Transverse colon (tissue), 4 donors: ENCODE measurements around the gene RPF1. TPM values are rescaled to one million over a fixed set of nuclear protein-coding genes. Genes with fewer than 3 reads are reported as not detected.

Experiments
- DNase-seq: peaks from one replicate; pipeline ENCODE4 v3.0.0-alpha.2; 2019
- H3K27ac ChIP-seq, 4 donors: fragments of 200-600 bp; sonication (generic); 2 replicates each; pipeline ENCODE4 v1.5.1; 2016 to 2018; ENCODE audit warnings: inconsistent platforms in 4 of 4
- H3K27me3 ChIP-seq: fragments of 200-600 bp; sonication (generic); 2 replicates; pipeline ENCODE4 v1.5.1; 2017; ENCODE audit warnings: inconsistent platforms
- H3K36me3 ChIP-seq, 4 donors: fragments of 200-600 bp; sonication (generic); 2 replicates each; pipeline ENCODE4 v1.5.1; 2017 to 2019; ENCODE audit warnings: inconsistent platforms in 4 of 4
- H3K4me1 ChIP-seq, 4 donors: fragments of 200-600 bp; sonication (generic); 2 replicates each; pipeline ENCODE4 v1.5.1; 2017 to 2020; ENCODE audit warnings: inconsistent platforms in 4 of 4
- H3K4me3 ChIP-seq, 4 donors: fragments of 200-600 bp; sonication (generic); 1 replicate in 1 of 4; 2 replicates in 3 of 4; pipeline versions ENCODE4 v1.5.1 to v1.6.1; 2017 to 2019; ENCODE audit warnings: inconsistent platforms in 4 of 4
- H3K9me3 ChIP-seq, 2 donors: fragments of 200-600 bp; sonication (generic); 2 replicates each; pipeline ENCODE4 v1.5.1; 2017 to 2019; ENCODE audit warnings: inconsistent platforms in 2 of 2
- CTCF ChIP-seq, 5 experiments: fragments of 200-600 bp in 3 of 5; fragments of 450-650 bp in 2 of 5; sonication (generic) in 3 of 5; IDR thresholded peaks; 1 replicate in 2 of 5; 2 replicates in 3 of 5; pipeline ENCODE4 v1.5.1; 2016 to 2017; ENCODE audit warnings: antibody characterized with exemption in 5 of 5, inconsistent platforms in 3 of 5, mild to moderate bottlenecking in 2 of 5, moderate library complexity in 1 of 5
- EP300 ChIP-seq: sonication (generic); formaldehyde crosslinking; IDR thresholded peaks from one replicate; pipeline ENCODE4 v1.6.1; 2017; ENCODE audit warnings: antibody characterized with exemption, low read depth
- POLR2A ChIP-seq: fragments of 450-650 bp; IDR thresholded peaks from one replicate; pipeline ENCODE4 v1.6.1; 2016; ENCODE audit warnings: antibody characterized with exemption, mild to moderate bottlenecking, moderate library complexity
- POLR2AphosphoS5 ChIP-seq, 3 donors: sonication (generic); formaldehyde crosslinking; IDR thresholded peaks; one replicate each; pipeline ENCODE4 v1.6.1; 2016; ENCODE audit warnings: antibody characterized with exemption in 3 of 3
- WGBS, 2 donors: methylation state at CpG; one replicate each; pipeline ENCODE4 v1.1.5; 2018; ENCODE audit warnings: low coverage in 1 of 2; 5-methylcytosine and 5-hydroxymethylcytosine counted together
- in situ Hi-C, 4 donors: fragments of 200-750 bp; cut with MboI; loops; one replicate each; pipeline versions ENCODE4 v1.15.0 to v1.15.1; 2017; ENCODE audit warnings: low sequenced_read_pairs in 3 of 4, low pct_ligation_motif_present in 1 of 4, low pct_unique_long_range_greater_than_20kb in 1 of 4
- intact Hi-C: fragments of 100-400 bp; cut with DNase I; formaldehyde crosslinking; loops from one replicate; pipeline ENCODE4 v1.15.1; 2023; ENCODE audit warnings: low total_unique reads
- total RNA-seq, 4 donors: library from RNA; depleted of rRNA; stranded (reverse); fragments of >200 nt; gene quantifications; one replicate each; pipeline ENCODE4 v1.1.0, GENCODE V29; 2016

The RPF1 gene
- 10 to 100 TPM; 14.7 to 38.4 (median 25.9) TPM for total RNA-seq

- in situ Hi-C loops (no loop called here), intact Hi-C loops (no loop called here)
- Histone ChIP-seq H3K36me3 (peaks cover 0 to 15% (median 0%) of the 10 kb centered on the region in 4 donors), H3K4me3 (peak within 1 kb of the TSS; percentile 60 to 89 (median 82)), H3K4me1 (peaks cover 13 to 33% (median 18%) of the 10 kb centered on the region in 4 donors), H3K27me3 (peaks cover 39% of the 10 kb centered on the region), H3K9me3 (no peaks in the 10 kb centered on the region), H3K27ac (peak within 1 kb of the TSS; percentile 86 to 95 (median 93))
- TF ChIP-seq POLR2A (peak; percentile 75), CTCF (IDR thresholded peaks at IDR 0.05) (peak in 1 of 5 experiments; percentile 10), POLR2AphosphoS5 (IDR thresholded peaks at IDR 0.05) (peak; percentile 74 to 88 (median 86)), EP300 (no peak)
- WGBS, 2 donors = 5 to 9% methylated on average over 10 to 38 of the region's 51 CpGs
- DNase-seq = peak; percentile 75
Observed at GRCh38 chr1:84478876-84479868, at the start of gene RPF1. TSS of gene RPF1 (plus strand) at chr1:84479266. CDS start at chr1:84479282, 16 bp downstream.

- intact Hi-C loops = loop anchor here (10.0 kb wide), 2 partner anchors 286 to 324 kb away; partner anchors contain the start of gene PRKACB
- no peak for DNase-seq
- 77 to 99% methylated on average over 2 of the region's 2 CpGs for WGBS, 2 donors
- peaks cover 0 to 27% (median 6%) of the 10 kb centered on the region in 4 donors for H3K4me1 ChIP-seq
- TF ChIP-seq POLR2A (no peak), POLR2AphosphoS5 (IDR thresholded peaks at IDR 0.05) (no peak), EP300 (no peak), CTCF (IDR thresholded peaks at IDR 0.05) (no peak)
- peaks cover 0 to 12% of the 10 kb centered on the region in 2 donors for H3K9me3 ChIP-seq
- H3K27me3 ChIP-seq = no peaks in the 10 kb centered on the region
- in situ Hi-C loops = loop anchor here (5.0 to 25.0 kb wide), 9 partner anchors 126 to 518 kb away; partner anchors contain the start of gene SAMD13 (in 1 of the 4)
- no peak overlapping the region for H3K4me3 ChIP-seq
- H3K36me3 ChIP-seq = no peaks in the 10 kb centered on the region
- no peak overlapping the region for H3K27ac ChIP-seq
Observed at GRCh38 chr1:84430546-84430945, 48.5 kb upstream of the RPF1 start.

GRCh38 chr1:84433258-84434080 is 45.6 kb upstream of the RPF1 start:
- peak; percentile 69 for DNase-seq
- no peaks in the 10 kb centered on the region for H3K27me3 ChIP-seq
- peaks cover 0 to 29% (median 6%) of the 10 kb centered on the region in 4 donors for H3K4me1 ChIP-seq
- intact Hi-C loops (loop anchor here (2.0 to 10.0 kb wide), 3 partner anchors 289 to 503 kb away; partner anchors contain the start of gene PRKACB), in situ Hi-C loops (loop anchor here (5.0 to 25.0 kb wide), 9 partner anchors 129 to 521 kb away; partner anchors contain the start of gene SAMD13 (in 1 of the 4))
- TF ChIP-seq EP300 = no peak
- TF ChIP-seq POLR2AphosphoS5 (IDR thresholded peaks at IDR 0.05) = peak in 1 of 3 donors; percentile 30
- TF ChIP-seq CTCF (IDR thresholded peaks at IDR 0.05) = peak; percentile 66 to 96 (median 79)
- peak overlapping the region in 3 of 4 donors; percentile 1 to 42 (median 24) for H3K4me3 ChIP-seq
- WGBS, 2 donors = 8 to 12% methylated on average over 11 of the region's 11 CpGs
- H3K9me3 ChIP-seq = peaks cover 0 to 12% of the 10 kb centered on the region in 2 donors
- no peaks in the 10 kb centered on the region for H3K36me3 ChIP-seq
- H3K27ac ChIP-seq = peak overlapping the region; percentile 39 to 79 (median 58)
